Naive thymus-derived CD8-positive, alpha-beta T cell (primary cell): ENCODE data around the gene TK2. TPM values are rescaled to one million over a fixed set of nuclear protein-coding genes. Genes with fewer than 3 reads are reported as not detected.
A peak's percentile ranks its signal among the peaks of the same experiment; 100 is the strongest.
"Not testable (repeated sequence)": the region's sequence is repeated elsewhere in the genome, so short reads cannot be mapped to it uniquely, and the experiment has no call there.

Experiments used
- ATAC-seq, 2 donors: fragments of 150-1000 bp; cut with Tn5 transposase in 1 of 2; sonication (Bioruptor Pico), chemical (Tn5 transposase) in 1 of 2; 1 replicate in 1 of 2; 2 replicates in 1 of 2; pipeline ENCODE4 v1.10.0; 2021; ENCODE audit warnings: mild to moderate bottlenecking in 2 of 2, moderate library complexity in 2 of 2
- POLR2A ChIA-PET: fragments of 350-600 bp; sonication (Branson Sonifier 250); formaldehyde crosslinking; loops from one replicate; lab custom pipeline; 2021; ENCODE audit warnings: antibody characterized with exemption; lab: Charles Lee
- DNase-seq, 10 donors: peaks; one replicate each; pipeline versions ENCODE4 v3.0.0 to v3.0.0-alpha.2; 2020 to 2022
- H3K27ac Mint-ChIP-seq, 10 donors: one replicate each; pipeline ENCODE4 v1.8.0; 2020 to 2022; ENCODE audit warnings: mild to moderate bottlenecking in 10 of 10, mixed read lengths in 10 of 10, moderate library complexity in 4 of 10, inconsistent platforms in 1 of 10
- H3K27me3 Mint-ChIP-seq, 5 donors: one replicate each; pipeline ENCODE4 v1.8.0; 2021 to 2022; ENCODE audit warnings: mixed read lengths in 5 of 5
- H3K36me3 Mint-ChIP-seq, 3 donors: one replicate each; pipeline ENCODE4 v1.8.0; 2020 to 2022; ENCODE audit warnings: mixed read lengths in 3 of 3, mild to moderate bottlenecking in 2 of 3, inconsistent platforms in 1 of 3
- H3K4me1 Mint-ChIP-seq, 4 donors: one replicate each; pipeline ENCODE4 v1.8.0; 2021 to 2022; ENCODE audit warnings: mixed read lengths in 4 of 4
- H3K4me3 Mint-ChIP-seq, 10 donors: one replicate each; pipeline ENCODE4 v1.8.0; 2020 to 2022; ENCODE audit warnings: mild to moderate bottlenecking in 10 of 10, mixed read lengths in 10 of 10, moderate library complexity in 6 of 10, inconsistent platforms in 1 of 10
- H3K9me3 Mint-ChIP-seq, 9 donors: one replicate each; pipeline ENCODE4 v1.8.0; 2020 to 2022; ENCODE audit warnings: mixed read lengths in 9 of 9, mild to moderate bottlenecking in 3 of 9, inconsistent platforms in 1 of 9, moderate library complexity in 1 of 9
- polyA plus RNA-seq, 3 donors: library from polyadenylated mRNA; unstranded; fragments of 300-500 nt; fragmentation: Illumina TruSeq; gene quantifications; one replicate each; pipeline ENCODE4 v1.2.3, GENCODE V29; 2021
- total RNA-seq, 8 experiments: library from RNA in 2 of 8; stranded (reverse) in 2 of 8; gene quantifications; one replicate each; pipeline ENCODE4 v1.2.3 and lab custom pipeline; 2021 to 2026

The TK2 gene
- total and polyA plus RNA-seq, 5 experiments from 2014 or later: 1.9 to 8.7 (median 4.0) TPM

DNA sequence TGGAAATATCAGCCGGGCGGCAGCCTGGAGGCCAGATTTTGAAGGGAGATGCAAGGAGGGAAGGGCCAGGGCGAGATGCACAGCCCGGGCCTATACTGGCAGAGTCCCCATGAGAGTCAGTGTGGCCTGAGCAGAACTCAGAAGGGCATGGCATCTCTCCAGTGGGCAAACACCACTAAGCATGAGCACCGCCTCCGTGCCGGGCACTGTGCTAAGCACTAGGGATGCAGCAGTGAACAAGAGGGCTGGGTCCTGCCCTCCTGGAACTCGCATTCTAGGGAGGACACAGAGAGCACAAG lies 33.5 kb downstream of the TK2 start:
- Mint-ChIP-seq H3K27me3 (no peaks in the 10 kb centered on the region), H3K4me3 (peak overlapping the region in 9 of 10 donors; percentile 46 to 89 (median 68)), H3K36me3 (peaks cover 0 to 3% (median 0%) of the 10 kb centered on the region in 3 donors), H3K9me3 (no peaks in the 10 kb centered on the region), H3K4me1 (peaks cover 25 to 79% (median 63%) of the 10 kb centered on the region in 4 donors), H3K27ac (peak overlapping the region; percentile 71 to 98 (median 94))
- POLR2A ChIA-PET: interaction anchor here (2.0 to 18.3 kb wide), 2 partner anchors 8 to 31 kb away, joined by 9 to 213 read pairs; partner anchors contain the start of genes CKLF and TK2
- DNase-seq: no peak
- ATAC-seq: peak in 1 of 2 donors; percentile 3

DNA sequence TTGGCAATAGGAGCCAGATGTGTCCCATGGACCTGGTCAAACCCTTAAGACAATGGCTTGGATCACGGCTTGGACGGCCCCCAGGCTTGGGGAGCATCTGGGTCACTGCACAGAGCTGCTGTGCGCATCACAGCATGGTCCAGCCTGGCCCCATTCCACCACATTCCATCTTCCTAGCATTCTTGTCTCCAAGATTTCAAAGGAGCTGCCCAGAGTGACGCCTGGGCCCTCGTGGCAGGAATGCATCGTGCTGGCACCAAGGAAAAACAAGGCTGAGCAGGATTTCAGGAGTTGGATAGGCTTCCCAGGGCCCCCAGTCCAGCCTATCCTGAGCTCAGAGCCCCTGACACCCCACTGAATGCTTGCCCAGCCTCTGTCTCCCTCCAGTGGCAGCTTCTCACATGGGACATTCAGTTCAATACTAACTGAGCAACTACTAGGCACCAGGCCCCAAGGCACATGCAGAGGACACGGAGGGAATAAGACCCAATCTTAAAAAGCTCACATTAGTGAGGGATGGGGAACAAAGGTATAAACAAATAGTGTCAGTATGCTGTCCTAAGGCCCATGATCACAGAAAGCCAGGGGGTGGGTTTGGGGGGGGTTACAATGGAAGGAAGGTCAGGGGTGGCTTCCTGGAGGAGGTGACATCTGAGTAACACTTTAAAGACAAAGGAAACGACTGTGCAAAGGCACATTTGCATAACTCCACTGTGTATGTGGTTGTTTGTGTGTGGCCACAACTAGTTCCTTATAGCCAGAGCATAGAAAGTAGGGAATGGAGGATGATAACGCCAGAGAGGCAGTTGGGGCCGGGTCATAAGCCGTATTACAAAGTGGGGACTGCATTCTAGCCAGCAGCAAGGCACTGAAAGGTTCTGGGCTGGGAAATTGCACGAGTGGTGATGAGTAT lies 34.1 kb downstream of the TK2 start:
- peak overlapping the region in 9 of 10 donors; percentile 46 to 89 (median 68) for H3K4me3 Mint-ChIP-seq
- H3K4me1 Mint-ChIP-seq: peaks cover 25 to 73% (median 57%) of the 10 kb centered on the region in 4 donors
- no peaks in the 10 kb centered on the region for H3K9me3 Mint-ChIP-seq
- ATAC-seq (no peak), DNase-seq (no peak)
- peak overlapping the region; percentile 71 to 98 (median 94) for H3K27ac Mint-ChIP-seq
- no peaks in the 10 kb centered on the region for H3K27me3 Mint-ChIP-seq
- H3K36me3 Mint-ChIP-seq: peaks cover 0 to 3% (median 0%) of the 10 kb centered on the region in 3 donors
- POLR2A ChIA-PET: interaction anchor here (1.1 to 18.3 kb wide), 4 partner anchors 9 to 35 kb away, joined by 3 to 213 read pairs (median 6); partner anchors contain the start of genes CKLF and TK2

GRCh38 chr16:66514980-66515595 lies 34.8 kb downstream of the TK2 start:
- H3K27me3 Mint-ChIP-seq, H3K36me3 Mint-ChIP-seq, ATAC-seq, H3K9me3 Mint-ChIP-seq, DNase-seq: not testable (repeated sequence)
- POLR2A ChIA-PET: interaction anchor here (1.1 to 18.3 kb wide), 4 partner anchors 10 to 34 kb away, joined by 3 to 213 read pairs (median 6); partner anchors contain the start of genes CKLF and TK2
- Mint-ChIP-seq H3K4me3 (peak overlapping the region in 1 of 10 donors; percentile 14), H3K4me1 (peaks cover 21 to 65% (median 49%) of the 10 kb centered on the region in 4 donors), H3K27ac (peak overlapping the region in 7 of 10 donors; percentile 14 to 98 (median 83))

DNA sequence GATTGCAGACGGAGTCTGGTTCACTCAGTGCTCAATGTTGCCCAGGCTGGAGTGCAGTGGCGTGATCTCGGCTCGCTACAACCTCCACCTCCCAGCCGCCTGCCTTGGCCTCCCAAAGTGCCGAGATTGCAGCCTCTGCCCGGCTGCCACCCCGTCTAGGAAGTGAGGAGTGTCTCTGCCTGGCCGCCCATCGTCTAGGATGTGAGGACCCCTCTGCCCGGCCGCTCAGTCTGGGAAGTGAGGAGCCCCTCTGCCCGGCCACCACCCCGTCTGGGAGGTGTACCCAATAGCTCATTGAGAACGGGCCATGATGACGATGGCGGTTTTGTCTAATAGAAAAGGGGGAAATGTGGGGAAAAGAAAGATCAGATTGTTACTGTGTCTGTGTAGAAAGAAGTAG lies 35.5 kb downstream of the TK2 start:
- Mint-ChIP-seq H3K4me1 (peaks cover 18 to 58% (median 42%) of the 10 kb centered on the region in 4 donors), H3K27ac (peak overlapping the region in 1 of 10 donors; percentile 31)
- POLR2A ChIA-PET: interaction anchor here (2.0 kb wide), 1 partner anchor 10 kb away, joined by 9 read pairs; no protein-coding TSS in a partner anchor

DNA sequence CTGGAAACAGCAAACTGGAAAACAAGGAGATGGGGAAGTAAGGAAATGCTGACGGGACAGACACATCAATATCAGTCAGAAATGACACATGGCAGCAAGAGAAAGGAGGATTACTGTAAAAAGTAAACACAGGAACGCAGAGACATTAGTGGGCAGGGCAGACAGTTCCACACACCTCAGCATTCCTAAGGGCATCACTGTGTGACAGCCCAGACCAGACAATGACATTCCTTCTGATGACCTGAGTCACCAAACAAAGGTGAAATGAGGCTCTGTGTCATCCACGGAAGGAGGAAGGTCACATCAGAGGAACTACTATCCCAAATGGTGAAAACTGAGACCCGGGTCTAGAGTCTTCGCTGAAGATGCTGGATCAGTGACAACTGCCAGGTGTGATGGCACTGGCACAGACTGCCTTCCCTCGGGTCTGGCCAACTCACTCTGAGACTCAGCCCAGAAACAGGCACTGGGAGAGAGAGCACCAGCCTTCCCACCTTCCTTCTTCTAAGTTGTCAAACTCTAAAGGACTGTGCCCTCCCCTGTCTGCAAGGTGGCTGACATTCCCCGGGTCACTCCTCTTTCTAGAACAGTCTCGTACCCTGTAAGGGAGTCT lies 36.7 kb downstream of the TK2 start:
- Mint-ChIP-seq H3K4me1 (peaks cover 18 to 51% (median 38%) of the 10 kb centered on the region in 4 donors), H3K27me3 (no peaks in the 10 kb centered on the region), H3K4me3 (no peak overlapping the region), H3K27ac (peak overlapping the region in 5 of 10 donors; percentile 11 to 77 (median 58)), H3K9me3 (no peaks in the 10 kb centered on the region), H3K36me3 (peaks cover 0 to 3% (median 0%) of the 10 kb centered on the region in 3 donors)
- DNase-seq (no peak), ATAC-seq (no peak)
- POLR2A ChIA-PET: interaction anchor here (1.1 kb wide), 1 partner anchor 38 kb away, joined by 3 read pairs; no protein-coding TSS in a partner anchor

More for the DNA sequence above, 35.5 kb downstream of the TK2 start:
- H3K36me3 Mint-ChIP-seq, H3K9me3 Mint-ChIP-seq, H3K27me3 Mint-ChIP-seq, H3K4me3 Mint-ChIP-seq, ATAC-seq: not testable (repeated sequence)
- peak in 1 of 10 donors; percentile 22 for DNase-seq

DNA sequence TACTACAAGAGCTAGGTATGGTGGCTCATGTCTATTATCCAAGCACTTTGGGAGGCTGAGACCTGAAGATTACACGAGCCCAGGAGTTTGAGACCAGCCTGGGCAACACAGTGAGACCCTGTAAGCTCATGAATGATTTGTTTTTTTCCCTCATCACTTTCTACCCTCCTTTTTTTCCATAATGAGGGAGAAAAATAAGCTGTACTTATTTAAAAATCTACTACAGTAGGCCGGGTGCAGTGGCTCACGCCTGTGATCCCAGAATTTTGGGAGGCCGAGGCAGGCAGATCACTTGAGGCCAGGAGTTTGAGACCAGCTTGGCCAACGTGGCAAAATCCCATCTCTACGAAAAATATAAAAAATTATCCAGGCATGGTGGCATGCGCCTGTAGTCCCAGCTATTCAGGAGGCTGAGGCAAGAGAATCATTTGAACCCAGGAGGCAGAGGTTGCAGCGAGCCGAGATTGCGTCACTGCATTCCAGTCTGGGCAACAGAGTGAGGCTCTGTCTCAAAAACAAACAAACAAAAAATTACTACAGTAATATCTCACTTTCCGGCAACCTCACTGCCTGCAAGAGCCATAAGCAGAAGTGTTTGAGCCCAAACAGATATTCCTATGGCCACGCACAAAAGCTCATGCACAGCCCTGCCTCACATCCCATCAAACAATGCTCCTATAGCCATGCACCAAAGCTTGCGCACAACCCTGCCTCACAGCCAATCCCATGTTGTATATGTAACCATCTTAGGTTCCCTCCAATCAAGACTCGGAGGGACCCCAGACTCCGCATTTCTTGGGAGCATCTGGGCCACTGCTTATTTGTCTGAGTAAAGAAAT lies 37.4 kb downstream of the TK2 start:
- Mint-ChIP-seq H3K36me3 (peaks cover 0 to 3% (median 0%) of the 10 kb centered on the region in 3 donors), H3K4me1 (peaks cover 17 to 45% (median 34%) of the 10 kb centered on the region in 4 donors), H3K27ac (peak overlapping the region in 6 of 10 donors; percentile 33 to 77 (median 54)), H3K27me3 (no peaks in the 10 kb centered on the region), H3K4me3 (peak overlapping the region in 1 of 10 donors; percentile 2), H3K9me3 (no peaks in the 10 kb centered on the region)
- ATAC-seq (no peak), DNase-seq (peak in 1 of 10 donors; percentile 28)
- POLR2A ChIA-PET: interaction anchor here (1.1 to 1.3 kb wide), 4 partner anchors 9 to 38 kb away, joined by 3 to 4 read pairs (median 4); no protein-coding TSS in a partner anchor

GRCh38 chr16:66511602-66512271 lies 38.2 kb downstream of the TK2 start:
- Mint-ChIP-seq H3K4me1 (peaks cover 13 to 37% (median 26%) of the 10 kb centered on the region in 4 donors), H3K9me3 (no peaks in the 10 kb centered on the region), H3K4me3 (no peak overlapping the region), H3K27ac (peak overlapping the region in 2 of 10 donors; percentile 34 to 75), H3K27me3 (no peaks in the 10 kb centered on the region), H3K36me3 (peaks cover 0 to 3% (median 0%) of the 10 kb centered on the region in 3 donors)
- POLR2A ChIA-PET: interaction anchor here (1.1 to 1.3 kb wide), 5 partner anchors 10 to 41 kb away, joined by 3 to 4 read pairs (median 3); partner anchors contain the start of gene CKLF
- ATAC-seq (no peak), DNase-seq (peak in 1 of 10 donors; percentile 60)

GRCh38 chr16:66510711-66511601 lies 39.0 kb downstream of the TK2 start:
- POLR2A ChIA-PET: interaction anchor here (1.1 to 1.3 kb wide), 2 partner anchors 24 to 42 kb away, joined by 3 read pairs; partner anchors contain the start of gene CKLF
- Mint-ChIP-seq H3K36me3 (peaks cover 0 to 3% (median 0%) of the 10 kb centered on the region in 3 donors), H3K4me3 (no peak overlapping the region), H3K9me3 (no peaks in the 10 kb centered on the region), H3K4me1 (peaks cover 8 to 29% (median 18%) of the 10 kb centered on the region in 4 donors), H3K27ac (no peak overlapping the region), H3K27me3 (no peaks in the 10 kb centered on the region)
- no peak for ATAC-seq
- DNase-seq: peak in 1 of 10 donors; percentile 13

DNA sequence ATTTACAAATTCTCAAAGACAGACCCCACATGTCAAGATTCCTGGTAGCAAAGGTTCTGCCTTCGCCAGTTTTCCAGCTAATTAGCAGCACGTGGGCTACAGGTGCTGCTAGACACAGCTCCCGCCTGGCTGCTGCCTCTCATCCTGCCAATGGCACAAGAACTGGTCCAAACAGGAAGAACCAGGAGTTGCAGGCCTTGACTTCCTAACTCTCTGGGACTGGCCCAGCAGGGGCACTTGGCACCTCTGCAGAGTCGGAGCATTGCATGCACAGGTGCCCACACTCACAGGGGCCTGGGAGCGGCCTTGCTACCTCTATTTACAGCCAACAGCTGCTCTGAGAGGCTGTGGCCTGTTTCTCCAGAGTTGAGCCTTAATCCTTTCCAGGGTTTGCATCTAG lies 39.6 kb downstream of the TK2 start:
- POLR2A ChIA-PET: interaction anchor here (1.1 to 1.3 kb wide), 2 partner anchors 23 to 42 kb away, joined by 3 read pairs; partner anchors contain the start of gene CKLF
- Mint-ChIP-seq H3K4me1 (peaks cover 6 to 23% (median 12%) of the 10 kb centered on the region in 4 donors), H3K4me3 (no peak overlapping the region), H3K27me3 (no peaks in the 10 kb centered on the region), H3K9me3 (no peaks in the 10 kb centered on the region), H3K27ac (no peak overlapping the region), H3K36me3 (peaks cover 0 to 3% (median 0%) of the 10 kb centered on the region in 3 donors)
- peak in 1 of 10 donors; percentile 34 for DNase-seq
- ATAC-seq: no peak

GRCh38 chr16:66509576-66509975 lies 40.3 kb downstream of the TK2 start:
- POLR2A ChIA-PET: no interaction called here
- no peak overlapping the region for H3K4me3 Mint-ChIP-seq

More at GRCh38 chr16:66509576-66509975, 40.3 kb downstream of the TK2 start:
- ATAC-seq (no peak), DNase-seq (peak in 1 of 10 donors; percentile 40)
- Mint-ChIP-seq H3K27ac (no peak overlapping the region), H3K9me3 (no peaks in the 10 kb centered on the region), H3K27me3 (no peaks in the 10 kb centered on the region), H3K36me3 (peaks cover 0 to 3% (median 0%) of the 10 kb centered on the region in 3 donors), H3K4me1 (peaks cover 4 to 16% (median 7%) of the 10 kb centered on the region in 4 donors)
